SK-N-SH treated with all-trans-retinoic acid at 6 μM for 48 hours (cell line): ENCODE results near the gene PXYLP1.

Experiments used
- BACH2 ChIP-seq: fragments of 250-450 bp; sonication (Bioruptor Pico); IDR thresholded peaks from 2 replicates; pipeline ENCODE4 v1.9.0; 2021; ENCODE audit warnings: mild to moderate bottlenecking, borderline replicate concordance
- PATZ1 ChIP-seq: fragments of 250-450 bp; sonication (Bioruptor Pico); IDR thresholded peaks from 2 replicates; pipeline ENCODE4 v1.8.0; 2020; ENCODE audit warnings: mild to moderate bottlenecking, moderate library complexity, borderline replicate concordance
- POU6F1 ChIP-seq: fragments of 250-450 bp; sonication (Bioruptor Pico); IDR thresholded peaks from 2 replicates; pipeline ENCODE4 v1.8.0; 2021; ENCODE audit warnings: low read depth, mild to moderate bottlenecking, moderate library complexity, borderline replicate concordance
- RARB ChIP-seq: fragments of 250-450 bp; sonication (Bioruptor Pico); IDR thresholded peaks from 2 replicates; pipeline ENCODE4 v1.8.0; 2021; ENCODE audit warnings: mild to moderate bottlenecking, moderate library complexity
- TOX ChIP-seq: fragments of 250-450 bp; sonication (Bioruptor Pico); IDR thresholded peaks from 2 replicates; pipeline ENCODE4 v1.8.0; 2021; ENCODE audit warnings: mild to moderate bottlenecking, moderate library complexity, borderline replicate concordance
- ZC3H10 ChIP-seq: fragments of 250-450 bp; sonication (Bioruptor Pico); IDR thresholded peaks from 2 replicates; pipeline ENCODE4 v1.5.1; 2021; ENCODE audit warnings: mild to moderate bottlenecking, moderate library complexity

DNA sequence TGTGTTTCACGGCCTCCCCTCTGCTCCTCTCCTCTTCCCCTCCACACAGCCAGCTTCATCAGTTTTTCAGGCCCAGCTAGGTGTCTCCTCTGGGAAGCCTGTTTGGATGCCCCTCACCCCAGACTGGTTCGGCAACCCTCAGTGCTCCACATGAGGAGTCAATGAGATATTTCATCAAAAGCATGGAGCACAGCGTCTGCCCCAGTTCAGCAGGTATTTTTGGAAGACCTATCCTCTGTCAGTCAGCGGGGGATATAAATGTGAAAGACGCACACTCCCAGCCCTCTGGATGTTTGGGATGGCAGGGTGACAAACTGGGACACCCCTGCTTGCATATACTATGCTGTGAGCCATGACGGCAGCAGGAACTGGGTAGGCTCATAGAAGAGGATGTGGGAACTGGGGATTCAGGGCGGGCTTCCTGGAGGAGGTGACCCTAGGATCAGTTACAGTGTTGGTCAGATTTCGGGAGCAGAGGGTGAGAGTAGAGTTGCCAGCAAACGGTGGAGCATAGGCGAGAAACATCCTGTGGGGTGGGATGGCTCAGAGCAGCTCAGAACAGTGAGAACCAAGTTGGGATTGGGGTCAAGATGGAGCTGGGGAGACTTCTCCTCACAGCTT, 42.9 kb downstream of the PXYLP1 start:
- TF ChIP-seq ZC3H10 (CRISPR knock-in tag) = no peak
- TF ChIP-seq RARB (CRISPR knock-in tag) = no peak
- no peak for TF ChIP-seq PATZ1 (CRISPR knock-in tag)
- no peak for TF ChIP-seq TOX (CRISPR knock-in tag)
- no peak for TF ChIP-seq POU6F1 (CRISPR knock-in tag)
- TF ChIP-seq BACH2 (CRISPR knock-in tag) = no peak
